ENCODE results near the gene RASD2. TPM values are rescaled to one million over a fixed set of nuclear protein-coding genes. Genes with fewer than 3 reads are reported as not detected.
"Not testable (repeated sequence)": the region's sequence is repeated elsewhere in the genome, so short reads cannot be mapped to it uniquely, and the experiment has no call there.

RASD2 gene
- total and polyA plus RNA-seq, 2 donors from 2014 or later, result 1.1 to 3.4 TPM

GRCh38 chr22:35502836-35503235 lies 37.8 kb upstream of the RASD2 start:
- FAIRE-seq, result no peak
- intact Hi-C loops (cut with DNase I), result no loop called here
- H3K4me1 ChIP-seq (ENCODE audit: control insufficient read depth in 2 of 3, insufficient read depth in 2 of 3, low read depth in 1 of 3, low read length in 3 of 3), result no peaks in the 10 kb centered on the region
- DNase-seq, result no peak
- no peaks in the 10 kb centered on the region for H3K36me3 ChIP-seq (ENCODE audit: control insufficient read depth in 2 of 3, insufficient read depth in 3 of 3, low read length in 3 of 3)
- H3K27ac ChIP-seq (ENCODE audit: low read depth in 2 of 2, low read length in 2 of 2), result no peak overlapping the region
- H3K9ac ChIP-seq (ENCODE audit: low read length in 3 of 3), result no peak overlapping the region
- no peaks in the 10 kb centered on the region for H3K9me3 ChIP-seq (ENCODE audit: control insufficient read depth in 2 of 3, insufficient read depth in 1 of 3, low read length in 3 of 3)
- no peak overlapping the region for H3K4me3 ChIP-seq (ENCODE audit: low read length in 3 of 3)
- no peaks in the 10 kb centered on the region for H3K27me3 ChIP-seq (ENCODE audit: control insufficient read depth, insufficient read depth, low read length)
- TF ChIP-seq CTCF (IDR thresholded peaks at IDR 0.05; ENCODE audit: borderline replicate concordance, extremely low read depth, insufficient read depth), result no peak

GRCh38 chr22:35505399-35506258 lies 35.0 kb upstream of the RASD2 start:
- H3K36me3 ChIP-seq (ENCODE audit: control insufficient read depth in 2 of 3, insufficient read depth in 3 of 3, low read length in 3 of 3), result no peaks in the 10 kb centered on the region
- FAIRE-seq (no peak), DNase-seq (no peak)
- no peak overlapping the region for H3K27ac ChIP-seq (ENCODE audit: low read depth in 2 of 2, low read length in 2 of 2)
- no peak for TF ChIP-seq CTCF (IDR thresholded peaks at IDR 0.05; ENCODE audit: borderline replicate concordance, extremely low read depth, insufficient read depth)
- no peaks in the 10 kb centered on the region for H3K4me1 ChIP-seq (ENCODE audit: control insufficient read depth in 2 of 3, insufficient read depth in 2 of 3, low read depth in 1 of 3, low read length in 3 of 3)
- H3K27me3 ChIP-seq (ENCODE audit: control insufficient read depth, insufficient read depth, low read length), result no peaks in the 10 kb centered on the region
- H3K9ac ChIP-seq (ENCODE audit: low read length in 3 of 3), result no peak overlapping the region
- no peak overlapping the region for H3K4me3 ChIP-seq (ENCODE audit: low read length in 3 of 3)
- intact Hi-C loops (cut with DNase I), result no loop called here
- no peaks in the 10 kb centered on the region for H3K9me3 ChIP-seq (ENCODE audit: control insufficient read depth in 2 of 3, insufficient read depth in 1 of 3, low read length in 3 of 3)

- Histone ChIP-seq H3K36me3 (ENCODE audit: control insufficient read depth in 2 of 3, insufficient read depth in 3 of 3, low read length in 3 of 3) (no peaks in the 10 kb centered on the region), H3K27ac (ENCODE audit: low read depth in 2 of 2, low read length in 2 of 2) (no peak overlapping the region), H3K4me3 (ENCODE audit: low read length in 3 of 3) (no peak overlapping the region), H3K9me3 (ENCODE audit: control insufficient read depth in 2 of 3, insufficient read depth in 1 of 3, low read length in 3 of 3) (no peaks in the 10 kb centered on the region), H3K9ac (ENCODE audit: low read length in 3 of 3) (no peak overlapping the region), H3K4me1 (ENCODE audit: control insufficient read depth in 2 of 3, insufficient read depth in 2 of 3, low read depth in 1 of 3, low read length in 3 of 3) (no peaks in the 10 kb centered on the region), H3K27me3 (ENCODE audit: control insufficient read depth, insufficient read depth, low read length) (no peaks in the 10 kb centered on the region)
- intact Hi-C loops (cut with DNase I), result no loop called here
- no peak for FAIRE-seq
- no peak for TF ChIP-seq CTCF (IDR thresholded peaks at IDR 0.05; ENCODE audit: borderline replicate concordance, extremely low read depth, insufficient read depth)
- DNase-seq, result no peak
Measured at GRCh38 chr22:35506259-35506570, 34.4 kb upstream of the RASD2 start.

GRCh38 chr22:35507851-35508250 lies 32.8 kb upstream of the RASD2 start:
- intact Hi-C loops (cut with DNase I); H3K27me3 ChIP-seq (ENCODE audit: control insufficient read depth, insufficient read depth, low read length); FAIRE-seq: not testable (repeated sequence)

More at GRCh38 chr22:35507851-35508250, 32.8 kb upstream of the RASD2 start:
- not testable (repeated sequence) for H3K4me3 ChIP-seq (ENCODE audit: low read length in 3 of 3); H3K9ac ChIP-seq (ENCODE audit: low read length in 3 of 3); H3K4me1 ChIP-seq (ENCODE audit: control insufficient read depth in 2 of 3, insufficient read depth in 2 of 3, low read depth in 1 of 3, low read length in 3 of 3); H3K27ac ChIP-seq (ENCODE audit: low read depth in 2 of 2, low read length in 2 of 2); H3K9me3 ChIP-seq (ENCODE audit: control insufficient read depth in 2 of 3, insufficient read depth in 1 of 3, low read length in 3 of 3); H3K36me3 ChIP-seq (ENCODE audit: control insufficient read depth in 2 of 3, insufficient read depth in 3 of 3, low read length in 3 of 3); DNase-seq

All from kidney (tissue), 14 donors.